Hepatocyte (in vitro differentiated cells): ENCODE data around the gene DAPK2. TPM values are rescaled to one million over a fixed set of nuclear protein-coding genes. Genes with fewer than 3 reads are reported as not detected.
"Not testable (repeated sequence)": the region's sequence is repeated elsewhere in the genome, so short reads cannot be mapped to it uniquely, and the experiment has no call there.

Experiments
- DNase-seq: peaks from one replicate; pipeline ENCODE4 v3.0.0-alpha.2; 2016; ENCODE audit warnings: low spot score
- H2AFZ ChIP-seq: fragments of 200-600 bp; sonication (generic); 2 replicates; pipeline ENCODE4 v1.6.0; 2016; ENCODE audit warnings: antibody characterized with exemption, mild to moderate bottlenecking
- H3K27ac ChIP-seq: fragments of 200-600 bp; sonication (generic); 2 replicates; pipeline ENCODE4 v1.5.1; 2016; ENCODE audit warnings: mild to moderate bottlenecking
- H3K27me3 ChIP-seq: fragments of 200-600 bp; sonication (generic); 2 replicates; pipeline ENCODE4 v1.6.1; 2016
- H3K36me3 ChIP-seq: fragments of 200-600 bp; sonication (generic); replicated peaks from 2 replicates; pipeline ENCODE4 v1.5.1; 2016; ENCODE audit warnings: low read depth; ENCODE audit not compliant: insufficient read depth
- H3K4me1 ChIP-seq: fragments of 200-600 bp; sonication (generic); 2 replicates; pipeline ENCODE4 v1.5.1; 2016; ENCODE audit warnings: mild to moderate bottlenecking, moderate library complexity; ENCODE audit not compliant: insufficient read depth
- H3K4me2 ChIP-seq: fragments of 200-600 bp; sonication (generic); 2 replicates; pipeline ENCODE4 v1.6.0; 2016
- H3K4me3 ChIP-seq: fragments of 200-600 bp; sonication (generic); 2 replicates; pipeline ENCODE4 v1.5.1; 2016; ENCODE audit warnings: mild to moderate bottlenecking
- H3K79me2 ChIP-seq: fragments of 200-600 bp; sonication (generic); 2 replicates; pipeline ENCODE4 v1.6.0; 2017; ENCODE audit warnings: mild to moderate bottlenecking
- H3K9me2 ChIP-seq: fragments of 200-600 bp; sonication (generic); replicated peaks from 2 replicates; pipeline ENCODE4 v1.6.0; 2017; ENCODE audit warnings: mild to moderate bottlenecking; ENCODE audit not compliant: insufficient read depth
- H3K9me3 ChIP-seq: fragments of 200-600 bp; sonication (generic); 2 replicates; pipeline ENCODE4 v1.5.1; 2016; ENCODE audit warnings: low read depth, mild to moderate bottlenecking
- H4K20me1 ChIP-seq: fragments of 200-600 bp; sonication (generic); 2 replicates; pipeline ENCODE4 v1.6.0; 2016; ENCODE audit warnings: mild to moderate bottlenecking; ENCODE audit not compliant: insufficient read depth, poor library complexity, severe bottlenecking
- CTCF ChIP-seq: fragments of 200-600 bp; sonication (generic); IDR thresholded peaks from 2 replicates; pipeline ENCODE4 v1.5.1; 2016; ENCODE audit warnings: antibody characterized with exemption, mild to moderate bottlenecking; ENCODE audit not compliant: poor library complexity
- EZH2 ChIP-seq: fragments of 200-600 bp; sonication (generic); IDR thresholded peaks from 2 replicates; pipeline ENCODE4 v1.6.1; 2016; ENCODE audit warnings: antibody characterized with exemption, mild to moderate bottlenecking, borderline replicate concordance
- EZH2phosphoT487 ChIP-seq: fragments of 200-600 bp; sonication (generic); IDR thresholded peaks from one replicate; pipeline ENCODE4 v1.6.1; 2018; ENCODE audit warnings: antibody characterized with exemption, mild to moderate bottlenecking, low read depth, moderate library complexity; ENCODE audit not compliant: unreplicated experiment, severe bottlenecking
- WGBS: methylation state at CpG from one replicate; pipeline ENCODE4 v1.1.6; 2016; ENCODE audit warnings: low lambda C conversion rate; ENCODE audit errors: missing lambda C conversion rate; 5-methylcytosine and 5-hydroxymethylcytosine counted together
- polyA plus RNA-seq: library from polyadenylated mRNA; unstranded; fragments of >200 nt; fragmentation: Nextera tagmentation; extraction: Ambion mirVana; gene quantifications from 2 replicates; pipeline ENCODE4 v1.2.1, GENCODE V29; 2016
- total RNA-seq: library from RNA; depleted of rRNA; stranded (reverse); fragments of >200 nt; gene quantifications from 2 replicates; pipeline ENCODE4 v1.2.3, GENCODE V29; 2014

The DAPK2 gene
- total and polyA plus RNA-seq, 2 experiments from 2014 or later = 4.9 to 5.1 TPM

DNA sequence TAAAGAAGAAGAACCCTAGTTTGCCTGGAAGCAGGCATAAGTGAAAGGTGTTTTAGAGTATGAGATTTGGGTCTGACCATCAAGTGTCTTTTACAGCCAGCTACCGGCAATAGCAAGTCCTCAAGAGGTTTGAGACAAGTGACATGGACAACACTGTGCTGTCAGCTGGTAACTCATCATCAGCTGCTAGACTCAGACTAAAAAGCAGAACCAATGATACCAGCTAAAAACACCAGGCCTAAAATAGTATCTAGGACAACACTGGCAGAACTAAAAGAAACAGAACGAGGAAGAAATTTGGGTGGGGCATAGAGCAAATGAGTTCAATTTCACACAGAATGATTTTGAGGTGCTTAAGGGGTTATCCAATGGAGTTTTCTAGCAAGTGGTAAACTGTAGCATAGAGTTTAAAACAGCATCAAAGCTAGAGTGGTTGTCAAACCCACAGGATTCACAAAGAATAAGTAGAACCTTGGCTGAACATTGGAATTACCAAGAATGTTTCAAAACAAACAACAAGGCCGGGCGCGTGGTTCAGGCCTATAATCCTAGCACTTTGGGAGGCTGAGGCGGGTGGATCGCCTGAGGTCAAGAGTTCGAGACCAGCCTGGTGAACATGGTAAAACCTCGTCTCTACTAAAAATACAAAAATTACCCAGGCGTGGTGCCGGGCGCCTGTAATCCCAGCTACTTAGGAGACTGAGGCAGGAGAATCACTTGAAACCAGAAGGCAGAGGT lies 43.4 kb upstream of the DAPK2 start:
- Histone ChIP-seq H3K9me2 (no peaks in the 10 kb centered on the region), H4K20me1 (no peaks in the 10 kb centered on the region), H3K4me1 (peaks cover 8% of the 10 kb centered on the region), H3K79me2 (peaks cover 66% of the 10 kb centered on the region), H2AFZ (no peak overlapping the region), H3K27ac (no peak overlapping the region), H3K27me3 (no peaks in the 10 kb centered on the region), H3K4me3 (no peak overlapping the region), H3K9me3 (no peaks in the 10 kb centered on the region), H3K4me2 (no peak overlapping the region), H3K36me3 (no peaks in the 10 kb centered on the region)
- DNase-seq = no peak
- WGBS = 94% methylated on average over 12 of the region's 12 CpGs
- TF ChIP-seq CTCF = no peak

- Histone ChIP-seq H3K27ac (no peak overlapping the region), H3K9me3 (no peaks in the 10 kb centered on the region), H3K4me3 (no peak overlapping the region), H3K79me2 (peaks cover 43% of the 10 kb centered on the region), H3K4me1 (no peaks in the 10 kb centered on the region), H2AFZ (no peak overlapping the region), H3K27me3 (no peaks in the 10 kb centered on the region), H3K4me2 (no peak overlapping the region), H3K9me2 (no peaks in the 10 kb centered on the region), H3K36me3 (no peaks in the 10 kb centered on the region), H4K20me1 (no peaks in the 10 kb centered on the region)
- no peak for TF ChIP-seq EZH2phosphoT487
- no peak for TF ChIP-seq EZH2
- no peak for TF ChIP-seq CTCF
- 80% methylated on average over 3 of the region's 3 CpGs for WGBS
- DNase-seq = no peak
These were observed 36.5 kb upstream of the DAPK2 start for GRCh38 chr15:64082757-64083156.

- H3K27me3 ChIP-seq, H3K9me2 ChIP-seq, H3K4me3 ChIP-seq, H3K36me3 ChIP-seq, H2AFZ ChIP-seq, H3K4me2 ChIP-seq, H3K9me3 ChIP-seq, DNase-seq, H4K20me1 ChIP-seq: not testable (repeated sequence)
- H3K4me1 ChIP-seq = peaks cover 11% of the 10 kb centered on the region
- WGBS = 95% methylated on average over 2 of the region's 2 CpGs
- peak overlapping the region; percentile 92 for H3K27ac ChIP-seq
- H3K79me2 ChIP-seq = peaks cover 12% of the 10 kb centered on the region
These were observed 27.2 kb upstream of the DAPK2 start for GRCh38 chr15:64073496-64073895.

DNA sequence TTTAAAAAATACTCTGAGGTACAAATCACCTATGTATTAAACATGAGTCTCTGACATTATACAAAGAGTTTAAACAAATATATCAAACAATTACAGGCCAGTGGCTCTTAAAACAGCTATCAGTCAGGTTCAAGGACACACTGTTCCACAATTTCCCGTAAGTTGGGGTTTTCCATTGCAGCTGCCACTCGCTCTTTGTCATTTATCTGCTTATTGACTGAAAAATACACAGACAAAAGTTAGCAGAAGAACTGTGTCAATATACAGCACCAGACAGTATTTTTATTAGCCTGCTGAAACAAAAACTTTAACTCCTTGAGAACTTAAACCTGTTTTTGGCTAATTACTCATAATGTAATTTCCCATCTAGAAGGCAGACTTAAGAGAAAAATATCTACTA lies 26.5 kb upstream of the DAPK2 start:
- H2AFZ ChIP-seq = no peak overlapping the region
- H3K4me3 ChIP-seq = no peak overlapping the region
- peak overlapping the region; percentile 92 for H3K27ac ChIP-seq
- no peaks in the 10 kb centered on the region for H3K9me2 ChIP-seq
- H3K79me2 ChIP-seq = peaks cover 8% of the 10 kb centered on the region
- TF ChIP-seq EZH2 = no peak
- TF ChIP-seq EZH2phosphoT487 = no peak
- TF ChIP-seq CTCF = no peak
- no peaks in the 10 kb centered on the region for H3K36me3 ChIP-seq
- WGBS = 61% methylated on average over 2 of the region's 2 CpGs
- H4K20me1 ChIP-seq = no peaks in the 10 kb centered on the region
- peak overlapping the region; percentile 23 for H3K4me2 ChIP-seq
- no peaks in the 10 kb centered on the region for H3K9me3 ChIP-seq
- H3K27me3 ChIP-seq = no peaks in the 10 kb centered on the region
- peaks cover 11% of the 10 kb centered on the region for H3K4me1 ChIP-seq
- DNase-seq = peak; percentile 31
